Measurements from ENCODE around the gene TEN1. TPM values are rescaled to one million over a fixed set of nuclear protein-coding genes. Genes with fewer than 3 reads are reported as not detected.
A peak's percentile ranks its signal among the peaks of the same experiment; 100 is the strongest.

TEN1 gene
- total and polyA plus RNA-seq, 3 experiments from 2014 or later: 15.9 to 21.0 (median 17.3) TPM

DNA sequence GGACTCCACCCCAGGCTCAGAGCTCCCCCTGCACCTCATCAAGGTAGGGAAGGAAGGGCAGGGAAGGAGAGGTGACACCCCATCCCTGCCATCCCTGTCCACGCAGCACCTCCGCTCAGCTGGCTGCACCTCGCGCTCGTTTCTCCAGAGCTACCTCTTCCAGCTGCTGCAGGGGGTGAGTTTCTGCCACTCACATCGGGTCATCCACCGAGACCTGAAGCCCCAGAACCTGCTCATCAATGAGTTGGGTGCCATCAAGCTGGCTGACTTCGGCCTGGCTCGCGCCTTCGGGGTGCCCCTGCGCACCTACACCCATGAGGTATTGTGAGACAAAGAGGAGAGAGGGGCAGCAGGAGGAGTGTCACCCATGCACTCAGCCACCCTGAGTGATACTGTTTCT lies 23.1 kb downstream of the TEN1 start:
- no peaks in the 10 kb centered on the region for H3K27me3 Mint-ChIP-seq
- ChIA-PET POLR2A (interaction anchor here (0.6 kb wide), 1 partner anchor 61 kb away, joined by 3 read pairs; no protein-coding TSS in a partner anchor), CTCF (interaction anchor here (1.4 to 3.3 kb wide), 7 partner anchors 8 to 278 kb away, joined by 4 to 20 read pairs (median 5); partner anchors contain the start of gene MRPL38)
- H3K4me3 Mint-ChIP-seq: no peak overlapping the region
- Histone ChIP-seq H3K4me1 (ENCODE audit: insufficient read depth, low read length) (peaks cover 5% of the 10 kb centered on the region), H3K9me3 (ENCODE audit: low read length) (no peaks in the 10 kb centered on the region), H3K36me3 (ENCODE audit: insufficient read depth, low read length) (no peaks in the 10 kb centered on the region), H3K4me3 (ENCODE audit: low read length) (no peak overlapping the region), H3K27me3 (ENCODE audit: insufficient read depth, low read length, poor library complexity, severe bottlenecking) (no peaks in the 10 kb centered on the region), H3K27ac (ENCODE audit: low read depth, low read length) (no peak overlapping the region)
- peaks cover 0 to 7% (median 0%) of the 10 kb centered on the region in 3 donors for H3K36me3 Mint-ChIP-seq
- H3K4me1 Mint-ChIP-seq: peaks cover 6 to 12% (median 9%) of the 10 kb centered on the region in 3 donors
- DNase-seq: no peak
- no peak overlapping the region for H3K27ac Mint-ChIP-seq
- no peaks in the 10 kb centered on the region for H3K9me3 Mint-ChIP-seq

GRCh38 chr17:76003915-76004314 lies 24.9 kb downstream of the TEN1 start:
- H3K36me3 Mint-ChIP-seq: peaks cover 0 to 7% (median 0%) of the 10 kb centered on the region in 3 donors
- ChIA-PET POLR2A (interaction anchor here (0.6 to 0.7 kb wide), 2 partner anchors 150 to 153 kb away, joined by 3 read pairs; no protein-coding TSS in a partner anchor), CTCF (interaction anchor here (0.6 to 3.5 kb wide), 7 partner anchors 10 to 244 kb away, joined by 3 to 20 read pairs (median 4); partner anchors contain the start of genes MRPL38 and TRIM65)
- H3K4me3 ChIP-seq (ENCODE audit: low read length): no peak overlapping the region
- no peaks in the 10 kb centered on the region for H3K27me3 ChIP-seq (ENCODE audit: insufficient read depth, low read length, poor library complexity, severe bottlenecking)
- no peak overlapping the region for H3K4me3 Mint-ChIP-seq
- no peaks in the 10 kb centered on the region for H3K9me3 Mint-ChIP-seq
- peak overlapping the region in 2 of 8 donors; percentile 5 to 89 for H3K27ac Mint-ChIP-seq
- no peaks in the 10 kb centered on the region for H3K36me3 ChIP-seq (ENCODE audit: insufficient read depth, low read length)
- no peaks in the 10 kb centered on the region for H3K4me1 ChIP-seq (ENCODE audit: insufficient read depth, low read length)
- H3K4me1 Mint-ChIP-seq: peaks cover 0 to 6% (median 2%) of the 10 kb centered on the region in 3 donors
- DNase-seq: no peak
- no peaks in the 10 kb centered on the region for H3K27me3 Mint-ChIP-seq
- H3K9me3 ChIP-seq (ENCODE audit: low read length): no peaks in the 10 kb centered on the region
- H3K27ac ChIP-seq (ENCODE audit: low read depth, low read length): no peak overlapping the region

DNA sequence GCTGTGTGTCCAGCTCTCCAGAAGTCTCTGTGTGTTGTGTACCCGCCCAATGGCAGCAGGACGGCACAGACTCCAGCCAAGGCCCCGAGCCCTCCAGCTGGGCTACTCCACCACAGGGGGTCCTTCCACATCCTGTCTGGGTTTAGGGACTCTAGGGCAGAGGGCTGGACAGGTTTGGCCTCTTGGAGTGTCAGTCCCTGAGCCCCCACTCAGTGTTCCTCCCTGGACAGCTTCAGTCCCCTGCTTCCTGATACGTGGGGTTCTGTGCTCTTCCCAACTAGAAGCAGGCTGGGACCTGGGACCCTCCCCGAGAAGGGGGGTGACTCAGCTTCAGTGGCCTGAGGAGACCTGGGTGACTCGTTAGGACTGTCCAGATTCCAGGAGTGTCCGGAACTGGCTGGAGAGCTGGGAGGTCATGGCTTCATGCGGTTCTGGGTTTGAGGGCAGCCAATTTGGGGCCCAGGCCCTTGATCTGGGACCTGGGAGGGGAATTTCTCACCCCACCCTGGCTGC lies 25.8 kb downstream of the TEN1 start:
- no peak overlapping the region for H3K27ac ChIP-seq (ENCODE audit: low read depth, low read length)
- no peak for DNase-seq
- POLR2A ChIA-PET: interaction anchor here (1.1 kb wide), 1 partner anchor 100 kb away, joined by 3 read pairs; the partner anchor contains the start of gene MRPL38

GRCh38 chr17:76005263-76006149 lies 26.5 kb downstream of the TEN1 start:
- Histone ChIP-seq H3K4me1 (ENCODE audit: insufficient read depth, low read length) (no peaks in the 10 kb centered on the region), H3K36me3 (ENCODE audit: insufficient read depth, low read length) (no peaks in the 10 kb centered on the region), H3K27me3 (ENCODE audit: insufficient read depth, low read length, poor library complexity, severe bottlenecking) (no peaks in the 10 kb centered on the region), H3K27ac (ENCODE audit: low read depth, low read length) (no peak overlapping the region), H3K9me3 (ENCODE audit: low read length) (no peaks in the 10 kb centered on the region), H3K4me3 (ENCODE audit: low read length) (no peak overlapping the region)
- Mint-ChIP-seq H3K36me3 (peaks cover 0 to 7% (median 0%) of the 10 kb centered on the region in 3 donors), H3K4me1 (peaks cover 0 to 6% (median 2%) of the 10 kb centered on the region in 3 donors), H3K27ac (peak overlapping the region in 2 of 8 donors; percentile 41 to 70), H3K27me3 (no peaks in the 10 kb centered on the region), H3K9me3 (no peaks in the 10 kb centered on the region), H3K4me3 (no peak overlapping the region)
- POLR2A ChIA-PET: interaction anchor here (1.1 kb wide), 1 partner anchor 100 kb away, joined by 3 read pairs; the partner anchor contains the start of gene MRPL38
- CTCF ChIA-PET: interaction anchor here (0.6 to 3.5 kb wide), 26 partner anchors 9 to 298 kb away, joined by 3 to 28 read pairs (median 3); partner anchors contain the start of genes FBF1, MRPL38, TRIM65 and WBP2
- peak; percentile 60 to 85 (median 72) for DNase-seq

More for the DNA sequence above, 25.8 kb downstream of the TEN1 start:
- no peaks in the 10 kb centered on the region for H3K36me3 ChIP-seq (ENCODE audit: insufficient read depth, low read length)
- Mint-ChIP-seq H3K27me3 (no peaks in the 10 kb centered on the region), H3K9me3 (no peaks in the 10 kb centered on the region), H3K27ac (peak overlapping the region in 1 of 8 donors; percentile 10), H3K4me1 (peaks cover 0 to 6% (median 2%) of the 10 kb centered on the region in 3 donors), H3K36me3 (peaks cover 0 to 7% (median 0%) of the 10 kb centered on the region in 3 donors), H3K4me3 (no peak overlapping the region)
- no peaks in the 10 kb centered on the region for H3K4me1 ChIP-seq (ENCODE audit: insufficient read depth, low read length)
- H3K27me3 ChIP-seq (ENCODE audit: insufficient read depth, low read length, poor library complexity, severe bottlenecking): no peaks in the 10 kb centered on the region
- no peaks in the 10 kb centered on the region for H3K9me3 ChIP-seq (ENCODE audit: low read length)
- CTCF ChIA-PET: interaction anchor here (0.6 to 3.5 kb wide), 20 partner anchors 9 to 299 kb away, joined by 3 to 28 read pairs (median 4); partner anchors contain the start of genes FBF1, MRPL38, TRIM65 and WBP2
- no peak overlapping the region for H3K4me3 ChIP-seq (ENCODE audit: low read length)

DNA sequence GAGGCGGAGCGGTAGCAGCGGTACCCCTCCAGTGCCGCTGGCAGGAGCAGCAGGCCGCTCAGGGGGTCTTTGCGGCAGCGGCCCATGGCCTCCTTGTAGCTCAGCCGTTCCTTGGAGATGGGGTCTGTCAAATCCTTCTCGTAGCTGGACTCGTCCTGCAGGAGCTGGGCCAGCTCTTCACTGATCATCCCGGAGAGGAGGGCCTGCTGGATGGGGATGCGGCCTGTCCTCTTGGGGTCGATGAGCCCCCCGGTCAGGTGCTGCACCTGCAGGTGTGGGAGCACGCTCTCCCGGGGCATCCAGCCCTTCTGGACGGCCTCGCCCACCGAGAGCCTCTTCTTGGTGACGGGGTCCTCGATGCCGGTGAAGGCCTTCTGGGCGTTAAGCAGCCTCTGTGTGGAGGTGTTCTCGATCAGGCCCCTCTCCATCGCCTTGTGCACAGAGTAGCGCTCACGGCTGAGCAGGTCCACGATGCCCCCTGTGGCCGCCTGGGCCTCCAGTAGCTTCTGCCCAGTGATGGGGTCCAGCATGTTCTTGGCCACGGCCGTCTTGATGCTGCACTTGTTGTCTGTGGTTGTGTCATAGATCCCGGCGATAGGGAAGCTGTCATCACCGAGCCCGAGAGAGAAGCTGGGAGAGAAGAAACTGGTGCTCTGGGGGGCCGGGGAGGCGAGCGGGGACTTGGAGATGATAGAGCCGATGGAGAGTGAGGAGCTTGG lies 28.2 kb downstream of the TEN1 start:
- H3K4me1 ChIP-seq (ENCODE audit: insufficient read depth, low read length): no peaks in the 10 kb centered on the region
- H3K4me3 Mint-ChIP-seq: no peak overlapping the region
- POLR2A ChIA-PET: interaction anchor here (0.6 kb wide), 1 partner anchor 17 kb away, joined by 5 read pairs; no protein-coding TSS in a partner anchor
- peak overlapping the region in 1 of 8 donors; percentile 15 for H3K27ac Mint-ChIP-seq
- H3K9me3 Mint-ChIP-seq: no peaks in the 10 kb centered on the region
- peaks cover 0 to 2% (median 0%) of the 10 kb centered on the region in 3 donors for H3K36me3 Mint-ChIP-seq
- no peaks in the 10 kb centered on the region for H3K27me3 ChIP-seq (ENCODE audit: insufficient read depth, low read length, poor library complexity, severe bottlenecking)
- H3K4me1 Mint-ChIP-seq: peaks cover 0 to 6% (median 2%) of the 10 kb centered on the region in 3 donors
- no peaks in the 10 kb centered on the region for H3K36me3 ChIP-seq (ENCODE audit: insufficient read depth, low read length)
- no peaks in the 10 kb centered on the region for H3K9me3 ChIP-seq (ENCODE audit: low read length)
- DNase-seq: no peak
- CTCF ChIA-PET: interaction anchor here (1.0 to 1.2 kb wide), 3 partner anchors 39 to 102 kb away, joined by 5 to 9 read pairs (median 5); partner anchors contain the start of gene MRPL38
- H3K4me3 ChIP-seq (ENCODE audit: low read length): no peak overlapping the region
- H3K27me3 Mint-ChIP-seq: no peaks in the 10 kb centered on the region
- H3K27ac ChIP-seq (ENCODE audit: low read depth, low read length): no peak overlapping the region

DNA sequence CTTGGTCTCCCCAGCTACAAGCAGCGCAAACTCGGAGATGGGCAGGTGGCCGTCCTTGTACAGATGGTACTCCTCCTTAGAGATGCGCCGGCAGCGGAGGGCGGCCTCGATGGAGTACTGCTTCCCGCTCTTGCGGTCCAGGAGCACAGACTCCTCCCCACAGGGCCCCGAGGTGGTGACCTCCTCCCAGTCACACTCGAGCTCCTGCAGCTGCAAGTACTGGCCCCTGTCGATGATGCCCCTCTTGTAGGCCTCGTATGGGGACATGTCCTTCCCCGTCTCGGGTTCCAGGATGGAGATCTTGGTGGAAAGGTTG lies 28.8 kb downstream of the TEN1 start:
- H3K27me3 Mint-ChIP-seq: no peaks in the 10 kb centered on the region
- ChIA-PET CTCF (interaction anchor here (0.9 to 2.0 kb wide), 5 partner anchors 10 to 103 kb away, joined by 3 to 9 read pairs (median 5); partner anchors contain the start of gene MRPL38), POLR2A (interaction anchor here (0.6 kb wide), 1 partner anchor 17 kb away, joined by 5 read pairs; no protein-coding TSS in a partner anchor)
- no peak overlapping the region for H3K27ac Mint-ChIP-seq
- no peaks in the 10 kb centered on the region for H3K36me3 ChIP-seq (ENCODE audit: insufficient read depth, low read length)
- H3K27me3 ChIP-seq (ENCODE audit: insufficient read depth, low read length, poor library complexity, severe bottlenecking): no peaks in the 10 kb centered on the region
- no peaks in the 10 kb centered on the region for H3K9me3 ChIP-seq (ENCODE audit: low read length)
- H3K36me3 Mint-ChIP-seq: no peaks in the 10 kb centered on the region
- peaks cover 0 to 6% (median 2%) of the 10 kb centered on the region in 3 donors for H3K4me1 Mint-ChIP-seq
- H3K4me3 Mint-ChIP-seq: no peak overlapping the region
- DNase-seq: no peak
- no peaks in the 10 kb centered on the region for H3K4me1 ChIP-seq (ENCODE audit: insufficient read depth, low read length)
- no peak overlapping the region for H3K4me3 ChIP-seq (ENCODE audit: low read length)
- H3K27ac ChIP-seq (ENCODE audit: low read depth, low read length): no peak overlapping the region
- no peaks in the 10 kb centered on the region for H3K9me3 Mint-ChIP-seq

GRCh38 chr17:76008208-76008607 lies 29.2 kb downstream of the TEN1 start:
- no peaks in the 10 kb centered on the region for H3K36me3 ChIP-seq (ENCODE audit: insufficient read depth, low read length)
- no peaks in the 10 kb centered on the region for H3K9me3 Mint-ChIP-seq
- H3K9me3 ChIP-seq (ENCODE audit: low read length): no peaks in the 10 kb centered on the region
- H3K27ac ChIP-seq (ENCODE audit: low read depth, low read length): no peak overlapping the region
- DNase-seq: no peak
- H3K27ac Mint-ChIP-seq: no peak overlapping the region
- H3K4me3 Mint-ChIP-seq: no peak overlapping the region
- no peaks in the 10 kb centered on the region for H3K4me1 ChIP-seq (ENCODE audit: insufficient read depth, low read length)
- H3K27me3 Mint-ChIP-seq: peaks cover 0 to under 1% of the 10 kb centered on the region in 2 donors
- POLR2A ChIA-PET: interaction anchor here (0.6 kb wide), 1 partner anchor 18 kb away, joined by 5 read pairs; no protein-coding TSS in a partner anchor
- H3K36me3 Mint-ChIP-seq: no peaks in the 10 kb centered on the region
- no peaks in the 10 kb centered on the region for H3K27me3 ChIP-seq (ENCODE audit: insufficient read depth, low read length, poor library complexity, severe bottlenecking)
- CTCF ChIA-PET: interaction anchor here (0.9 to 3.7 kb wide), 8 partner anchors 9 to 113 kb away, joined by 3 to 14 read pairs (median 5); partner anchors contain the start of genes EXOC7 and MRPL38
- H3K4me3 ChIP-seq (ENCODE audit: low read length): no peak overlapping the region
- H3K4me1 Mint-ChIP-seq: peaks cover 0 to 6% (median 2%) of the 10 kb centered on the region in 3 donors
